ENCODE data around the gene PRKRIP1. TPM values are rescaled to one million over a fixed set of nuclear protein-coding genes. Genes with fewer than 3 reads are reported as not detected.
A peak's percentile ranks its signal among the peaks of the same experiment; 100 is the strongest.

The PRKRIP1 gene
- total RNA-seq, 2 donors from 2014 or later, result 15.1 to 19.4 TPM

DNA sequence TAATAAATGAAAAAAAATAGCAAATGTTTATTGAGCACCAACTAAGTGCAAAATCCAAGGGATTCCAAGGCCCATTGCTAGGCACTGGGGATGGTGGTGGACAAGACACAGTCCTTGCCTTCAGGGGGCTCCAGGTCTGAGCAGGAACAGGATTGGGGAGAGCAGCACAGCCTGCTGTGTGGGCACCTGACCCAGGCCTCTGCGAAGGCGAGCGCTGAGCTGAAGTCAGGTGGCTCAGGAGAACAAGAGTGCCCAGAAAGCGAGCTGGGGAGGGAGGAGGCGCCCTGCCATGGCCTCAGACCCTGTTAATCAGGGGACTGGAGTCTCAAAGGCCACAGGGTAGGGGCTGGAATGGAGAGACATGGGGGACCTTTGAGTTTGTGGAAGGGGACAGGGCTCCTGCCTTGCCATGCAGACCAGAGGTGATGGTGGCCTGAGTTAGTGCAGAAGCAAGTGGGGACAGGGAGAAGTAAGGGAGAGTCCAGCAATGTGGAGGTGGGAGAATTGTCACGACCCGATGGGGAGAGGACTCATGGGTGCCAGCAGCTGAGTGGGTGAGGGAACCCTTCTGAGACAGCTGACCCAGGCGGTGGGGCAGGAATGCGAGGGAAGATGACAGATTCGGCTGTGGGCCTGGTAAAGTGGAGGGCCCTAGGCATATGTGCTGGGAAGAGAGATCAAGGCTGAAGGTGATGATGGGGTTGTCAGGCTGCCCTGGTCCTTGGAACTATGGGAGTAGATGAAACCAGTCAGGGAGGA is 33.2 kb downstream of the PRKRIP1 start:
- TF ChIP-seq, protein P1, sequence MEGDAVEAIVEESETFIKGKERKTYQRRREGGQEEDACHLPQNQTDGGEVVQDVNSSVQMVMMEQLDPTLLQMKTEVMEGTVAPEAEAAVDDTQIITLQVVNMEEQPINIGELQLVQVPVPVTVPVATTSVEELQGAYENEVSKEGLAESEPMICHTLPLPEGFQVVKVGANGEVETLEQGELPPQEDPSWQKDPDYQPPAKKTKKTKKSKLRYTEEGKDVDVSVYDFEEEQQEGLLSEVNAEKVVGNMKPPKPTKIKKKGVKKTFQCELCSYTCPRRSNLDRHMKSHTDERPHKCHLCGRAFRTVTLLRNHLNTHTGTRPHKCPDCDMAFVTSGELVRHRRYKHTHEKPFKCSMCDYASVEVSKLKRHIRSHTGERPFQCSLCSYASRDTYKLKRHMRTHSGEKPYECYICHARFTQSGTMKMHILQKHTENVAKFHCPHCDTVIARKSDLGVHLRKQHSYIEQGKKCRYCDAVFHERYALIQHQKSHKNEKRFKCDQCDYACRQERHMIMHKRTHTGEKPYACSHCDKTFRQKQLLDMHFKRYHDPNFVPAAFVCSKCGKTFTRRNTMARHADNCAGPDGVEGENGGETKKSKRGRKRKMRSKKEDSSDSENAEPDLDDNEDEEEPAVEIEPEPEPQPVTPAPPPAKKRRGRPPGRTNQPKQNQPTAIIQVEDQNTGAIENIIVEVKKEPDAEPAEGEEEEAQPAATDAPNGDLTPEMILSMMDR (IDR thresholded peaks at IDR 0.05), result no peak

DNA sequence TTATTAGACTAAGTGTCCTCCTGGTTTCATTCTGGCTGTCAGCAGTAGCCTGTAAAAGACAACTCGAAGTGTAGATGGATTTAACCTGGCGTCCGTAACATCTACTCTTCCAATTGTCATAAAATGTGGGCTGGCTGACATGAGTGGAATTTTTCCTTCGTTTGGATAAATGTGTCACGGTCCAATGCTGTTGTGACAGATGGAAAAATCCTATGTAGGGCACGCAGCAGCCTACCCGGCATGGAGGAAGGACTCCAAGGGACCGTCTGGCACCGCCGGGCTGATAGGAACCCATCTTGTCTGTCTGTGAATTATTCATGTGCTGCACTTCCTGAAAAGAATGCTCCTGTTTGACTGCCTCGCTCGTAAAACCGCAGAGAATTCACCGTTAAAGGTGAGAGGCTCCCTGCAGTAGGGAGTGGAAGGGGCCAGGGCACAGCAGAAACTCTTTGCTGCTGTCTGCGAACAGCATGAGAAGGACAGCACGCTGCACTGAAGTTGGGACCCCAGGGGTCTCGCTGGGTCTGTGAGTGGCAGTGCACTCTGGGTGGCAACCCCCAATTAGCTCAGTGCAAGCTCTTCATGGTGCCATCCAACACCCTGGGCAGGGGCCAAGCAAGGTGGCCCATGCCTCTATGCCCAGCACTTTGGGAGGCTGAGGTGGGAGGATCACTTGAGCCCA is 35.6 kb downstream of the PRKRIP1 start:
- TF ChIP-seq, protein P1 (IDR thresholded peaks at IDR 0.05), result no peak
- Histone ChIP-seq H3K9me3 (no peaks in the 10 kb centered on the region), H3K4me3 (no peak overlapping the region), H3K27ac (peak overlapping the region; percentile 67), H3K27me3 (no peaks in the 10 kb centered on the region), H3K9ac (ENCODE audit: low read depth in 2 of 2, low read length in 2 of 2) (peak overlapping the region in 1 of 2 donors; percentile 61), H3K4me1 (peaks cover 3% of the 10 kb centered on the region), H3K36me3 (no peaks in the 10 kb centered on the region)
- peak; percentile 65 for DNase-seq
- intact Hi-C loops (cut with DNase I), result no loop called here

More for the DNA sequence above, 33.2 kb downstream of the PRKRIP1 start:
- intact Hi-C loops (cut with DNase I), result no loop called here
- no peak overlapping the region for H3K4me3 ChIP-seq
- H3K36me3 ChIP-seq, result no peaks in the 10 kb centered on the region
- no peak overlapping the region for H3K27ac ChIP-seq
- no peaks in the 10 kb centered on the region for H3K27me3 ChIP-seq
- DNase-seq, result no peak
- peaks cover 3% of the 10 kb centered on the region for H3K4me1 ChIP-seq
- no peaks in the 10 kb centered on the region for H3K9me3 ChIP-seq
- no peak overlapping the region for H3K9ac ChIP-seq (ENCODE audit: low read depth in 2 of 2, low read length in 2 of 2)

DNA sequence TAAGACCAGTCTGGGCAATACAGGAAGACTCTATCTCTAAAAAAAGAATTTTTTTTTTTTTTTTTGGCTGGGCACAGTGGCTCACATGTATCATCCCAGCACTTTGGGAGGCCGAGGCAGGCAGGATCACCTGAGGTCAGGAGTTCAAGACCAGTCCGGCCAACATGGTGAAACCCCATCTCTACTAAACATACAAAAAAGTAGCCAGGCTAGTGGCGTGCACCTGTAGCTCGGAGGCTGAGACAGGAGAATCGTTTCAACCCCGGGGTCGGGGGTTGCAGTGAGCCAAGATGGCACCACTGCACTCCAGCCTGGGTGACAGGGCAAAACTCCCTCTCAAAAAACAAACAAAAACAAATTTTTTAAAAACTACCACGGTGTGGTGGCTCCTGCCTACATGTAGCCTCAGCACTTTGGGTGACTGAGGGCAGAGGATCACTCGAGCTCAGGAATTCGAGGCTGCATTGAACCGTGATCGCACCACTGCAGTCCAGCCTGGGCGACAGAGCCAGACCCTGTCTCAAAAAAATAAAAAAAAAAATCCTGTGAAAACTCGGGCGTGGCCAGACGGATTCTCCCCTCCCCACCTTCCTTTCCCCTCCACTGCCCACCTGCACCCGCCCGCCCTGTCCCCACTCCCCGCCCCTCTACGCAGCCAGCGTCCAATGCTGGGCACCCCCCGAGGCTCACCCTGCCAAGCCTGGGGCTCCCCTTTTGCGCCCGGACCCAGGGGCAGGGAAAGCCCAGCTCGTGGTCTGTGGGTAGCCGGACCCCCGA is 36.5 kb downstream of the PRKRIP1 start:
- DNase-seq, result no peak
- peak overlapping the region in 1 of 2 donors; percentile 79 for H3K9ac ChIP-seq (ENCODE audit: low read depth in 2 of 2, low read length in 2 of 2)

DNA sequence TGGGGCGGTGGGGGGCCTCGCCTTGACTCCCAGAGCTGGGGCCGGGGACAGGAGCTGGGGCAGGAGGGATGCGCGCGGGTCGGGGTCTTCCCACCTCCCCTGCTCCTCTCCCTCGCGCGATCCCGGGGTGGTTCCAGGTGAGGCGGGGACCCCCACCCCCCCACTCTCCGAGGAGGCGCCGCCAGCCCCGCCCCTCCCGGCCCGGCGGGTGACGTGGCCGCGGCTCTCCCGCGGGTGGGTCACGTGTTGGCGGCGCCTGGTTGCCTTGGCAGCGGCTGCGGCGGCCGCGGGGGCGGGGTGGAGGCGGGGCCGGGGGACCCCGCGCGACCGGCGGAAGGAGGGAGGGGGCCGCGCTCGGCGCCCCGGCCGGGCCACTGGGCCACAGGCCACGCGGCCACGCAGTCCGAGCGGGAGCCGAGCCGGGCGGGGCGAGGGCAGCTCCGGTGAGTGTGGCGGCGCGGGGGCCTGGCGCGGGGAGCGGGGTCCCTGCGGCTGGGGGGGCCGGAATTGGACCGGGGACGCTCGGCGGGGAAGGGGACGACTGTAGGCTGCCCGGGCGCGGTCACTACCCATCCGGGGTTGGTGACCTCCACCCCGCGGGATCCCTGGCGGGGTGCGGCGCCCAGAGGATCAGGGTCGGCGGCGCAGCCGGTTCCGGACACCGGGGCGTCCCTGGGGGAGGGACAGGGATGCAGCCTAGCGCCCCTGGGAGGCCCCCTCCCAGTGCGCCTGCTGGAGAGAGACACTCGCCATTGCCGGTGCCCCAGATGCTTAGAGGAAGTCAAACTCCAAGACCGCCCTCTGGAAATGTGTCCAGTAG is 37.3 kb downstream of the PRKRIP1 start, which contains the start of gene ORAI2:
Gene ORAI2 (plus strand): TSS at position 357 of the 820 bp plus-strand sequence. CDS start 5,382 bp downstream, outside the sequence.
- no peaks in the 10 kb centered on the region for H3K36me3 ChIP-seq
- no peaks in the 10 kb centered on the region for H3K27me3 ChIP-seq
- H3K9me3 ChIP-seq, result no peaks in the 10 kb centered on the region
- H3K9ac ChIP-seq (ENCODE audit: low read depth in 2 of 2, low read length in 2 of 2), result peak within 1 kb of the TSS; percentile 27 to 86
- H3K4me3 ChIP-seq, result peak within 1 kb of the TSS; percentile 82
- DNase-seq, result peak; percentile 82
- H3K27ac ChIP-seq, result peak within 1 kb of the TSS; percentile 67
- intact Hi-C loops (cut with DNase I), result no loop called here
- TF ChIP-seq, protein P1 (IDR thresholded peaks at IDR 0.05), result no peak
- H3K4me1 ChIP-seq, result peaks cover 3% of the 10 kb centered on the region

More for the DNA sequence above, 36.5 kb downstream of the PRKRIP1 start:
- H3K36me3 ChIP-seq, result no peaks in the 10 kb centered on the region
- TF ChIP-seq, protein P1 (IDR thresholded peaks at IDR 0.05), result no peak
- intact Hi-C loops (cut with DNase I), result no loop called here
- no peaks in the 10 kb centered on the region for H3K27me3 ChIP-seq
- peak overlapping the region; percentile 82 for H3K4me3 ChIP-seq
- peak overlapping the region; percentile 67 for H3K27ac ChIP-seq
- no peaks in the 10 kb centered on the region for H3K9me3 ChIP-seq
- peaks cover 3% of the 10 kb centered on the region for H3K4me1 ChIP-seq

All from colonic mucosa (tissue), 4 donors.